ENCODE results near the gene PTPRG.

DNA sequence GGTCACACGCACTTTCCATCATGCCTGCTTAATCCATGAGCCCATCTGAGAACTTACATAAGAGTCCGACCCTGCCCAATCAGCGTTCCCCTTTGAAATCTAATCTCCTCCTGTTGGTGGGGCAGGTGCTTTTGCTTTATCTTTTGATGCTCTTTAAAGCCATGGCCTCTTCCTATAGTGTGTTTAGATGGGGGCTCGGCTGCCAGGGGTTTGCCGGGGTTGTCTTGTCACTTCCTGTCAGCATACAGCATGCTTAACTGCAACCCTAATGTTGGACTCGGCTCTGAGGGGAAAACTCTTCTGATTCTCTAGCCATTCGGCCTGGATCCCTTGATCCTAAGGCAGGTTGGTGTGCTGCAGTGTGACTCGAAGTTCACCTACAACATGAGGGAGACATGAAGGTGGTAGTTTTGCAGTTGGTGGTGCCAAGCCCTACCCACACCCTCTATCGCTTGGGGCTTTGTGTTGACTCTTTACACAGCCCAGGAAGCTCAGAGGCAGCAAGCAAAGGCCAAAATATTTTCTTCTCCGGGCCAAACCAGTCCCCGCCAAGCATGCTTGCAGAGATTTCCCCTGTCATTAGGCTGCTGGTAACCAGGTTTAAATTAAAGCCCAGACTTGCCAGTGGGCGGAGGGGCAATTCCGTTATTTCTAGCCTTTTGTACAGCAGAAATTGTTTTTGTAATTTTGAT is 593.2 kb downstream of the PTPRG start:
- no peak for TF ChIP-seq CTCF (IDR thresholded peaks at IDR 0.05)
- no peak for TF ChIP-seq POLR2A (IDR thresholded peaks at IDR 0.05)
